Vagina (tissue), 2 donors: ENCODE results near the gene MRPS35.

Source experiments
- POLR2A ChIP-seq, 2 donors: fragments of 450-650 bp; IDR thresholded peaks; one replicate each; pipeline ENCODE4 v1.6.1; 2017; ENCODE audit warnings: antibody characterized with exemption in 2 of 2, mild to moderate bottlenecking in 2 of 2, moderate library complexity in 2 of 2
- POLR2AphosphoS5 ChIP-seq, 2 donors: sonication (generic); formaldehyde crosslinking; IDR thresholded peaks; one replicate each; pipeline ENCODE4 v1.9.0; 2017; ENCODE audit warnings: antibody characterized with exemption in 2 of 2, mild to moderate bottlenecking in 2 of 2, low read depth in 1 of 2; ENCODE audit not compliant: insufficient read depth in 1 of 2
- TF ChIP-seq, protein P1 (sequence below), 3 experiments: fragments of 450-650 bp in 2 of 3; fragments of 200-600 bp in 1 of 3; sonication (generic) in 1 of 3; IDR thresholded peaks; one replicate each; pipeline ENCODE4 v1.5.1; 2017 to 2019; ENCODE audit warnings: antibody characterized with exemption in 3 of 3, mild to moderate bottlenecking in 2 of 3, moderate library complexity in 2 of 3

DNA sequence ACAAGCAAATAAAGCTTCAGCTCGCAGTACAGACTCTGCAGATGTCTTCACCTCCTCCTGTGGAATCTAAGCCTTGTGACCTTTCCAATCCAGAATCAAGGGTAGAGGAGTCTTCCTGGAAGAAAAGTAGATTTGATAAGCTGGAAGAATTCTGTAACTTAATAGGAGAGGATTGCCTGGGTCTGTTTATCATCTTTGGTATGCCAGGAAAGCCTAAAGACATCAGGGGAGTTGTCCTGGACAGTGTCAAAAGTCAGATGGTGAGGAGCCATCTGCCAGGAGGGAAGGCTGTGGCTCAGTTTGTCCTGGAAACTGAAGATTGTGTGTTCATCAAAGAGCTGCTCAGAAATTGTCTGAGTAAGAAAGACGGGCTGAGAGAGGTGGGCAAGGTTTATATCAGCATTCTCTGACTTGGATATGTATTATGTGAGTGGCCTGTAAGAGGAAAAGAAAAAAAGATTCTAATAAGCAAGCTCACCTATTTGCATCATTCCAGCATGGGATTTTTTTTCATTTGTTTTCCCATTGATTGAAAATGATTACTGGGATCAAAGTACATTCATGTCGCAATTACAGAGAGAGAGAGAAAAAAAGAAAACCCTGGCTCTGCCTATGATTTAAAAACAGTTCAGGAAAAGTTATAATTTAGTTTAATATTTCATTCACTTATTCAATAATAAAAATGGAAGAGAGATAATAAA, 13.6 kb upstream of the MRPS35 start:
- TF ChIP-seq POLR2AphosphoS5 (IDR thresholded peaks at IDR 0.05; ENCODE audit: insufficient read depth in 1 of 2, low read depth in 1 of 2): no peak
- TF ChIP-seq, protein P1, sequence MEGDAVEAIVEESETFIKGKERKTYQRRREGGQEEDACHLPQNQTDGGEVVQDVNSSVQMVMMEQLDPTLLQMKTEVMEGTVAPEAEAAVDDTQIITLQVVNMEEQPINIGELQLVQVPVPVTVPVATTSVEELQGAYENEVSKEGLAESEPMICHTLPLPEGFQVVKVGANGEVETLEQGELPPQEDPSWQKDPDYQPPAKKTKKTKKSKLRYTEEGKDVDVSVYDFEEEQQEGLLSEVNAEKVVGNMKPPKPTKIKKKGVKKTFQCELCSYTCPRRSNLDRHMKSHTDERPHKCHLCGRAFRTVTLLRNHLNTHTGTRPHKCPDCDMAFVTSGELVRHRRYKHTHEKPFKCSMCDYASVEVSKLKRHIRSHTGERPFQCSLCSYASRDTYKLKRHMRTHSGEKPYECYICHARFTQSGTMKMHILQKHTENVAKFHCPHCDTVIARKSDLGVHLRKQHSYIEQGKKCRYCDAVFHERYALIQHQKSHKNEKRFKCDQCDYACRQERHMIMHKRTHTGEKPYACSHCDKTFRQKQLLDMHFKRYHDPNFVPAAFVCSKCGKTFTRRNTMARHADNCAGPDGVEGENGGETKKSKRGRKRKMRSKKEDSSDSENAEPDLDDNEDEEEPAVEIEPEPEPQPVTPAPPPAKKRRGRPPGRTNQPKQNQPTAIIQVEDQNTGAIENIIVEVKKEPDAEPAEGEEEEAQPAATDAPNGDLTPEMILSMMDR (IDR thresholded peaks at IDR 0.05): no peak
- TF ChIP-seq POLR2A (IDR thresholded peaks at IDR 0.05): no peak
